CD14-positive monocyte (primary cell): ENCODE measurements around the gene PADI4. TPM values are rescaled to one million over a fixed set of nuclear protein-coding genes. Genes with fewer than 3 reads are reported as not detected.

Experiments
- DNase-seq, 3 donors: peaks; one replicate each; pipeline ENCODE4 v3.0.0-alpha.2; 2011 to 2022
- H2AFZ ChIP-seq: 2 replicates; pipeline ENCODE4 v1.6.0; 2012; ENCODE audit warnings: mild to moderate bottlenecking, low read depth, low read length, inconsistent platforms; ENCODE audit not compliant: insufficient read depth, poor library complexity, severe bottlenecking
- H3K27ac ChIP-seq, 2 donors: 1 replicate in 1 of 2; 2 replicates in 1 of 2; pipeline ENCODE4 v1.5.1; 2012 to 2013; ENCODE audit warnings: low read length in 2 of 2, control low read depth in 1 of 2, inconsistent platforms in 1 of 2, low read depth in 1 of 2, mild to moderate bottlenecking in 1 of 2
- H3K27me3 ChIP-seq, 2 donors: one replicate each; pipeline versions ENCODE4 v1.6.0 to v1.6.1; 2011 to 2013; ENCODE audit warnings: low read length in 2 of 2; ENCODE audit not compliant: control insufficient read depth in 2 of 2, insufficient read depth in 2 of 2
- H3K36me3 ChIP-seq, 2 donors: replicated peaks in 1 of 2; 1 replicate in 1 of 2; 2 replicates in 1 of 2; pipeline versions ENCODE4 v1.5.1 to v1.6.1; 2012 to 2013; ENCODE audit warnings: low read length in 2 of 2, control low read depth in 1 of 2, inconsistent platforms in 1 of 2, mild to moderate bottlenecking in 1 of 2; ENCODE audit not compliant: insufficient read depth in 2 of 2, control insufficient read depth in 1 of 2
- H3K4me1 ChIP-seq, 2 donors: 1 replicate in 1 of 2; 2 replicates in 1 of 2; pipeline versions ENCODE4 v1.5.1 to v1.6.1; 2012 to 2013; ENCODE audit warnings: low read length in 2 of 2, control low read depth in 1 of 2, inconsistent platforms in 1 of 2, mild to moderate bottlenecking in 1 of 2, moderate library complexity in 1 of 2; ENCODE audit not compliant: insufficient read depth in 2 of 2, control insufficient read depth in 1 of 2
- H3K4me2 ChIP-seq: replicated peaks from 2 replicates; pipeline ENCODE3; 2012; ENCODE audit warnings: low read length, moderate library complexity, mild to moderate bottlenecking; ENCODE audit not compliant: poor library complexity, severe bottlenecking; ENCODE audit errors: extremely low read depth
- H3K4me3 ChIP-seq, 3 experiments: fragments of 200-600 bp in 1 of 3; sonication (generic) in 1 of 3; replicated peaks in 1 of 3; 1 replicate in 2 of 3; 2 replicates in 1 of 3; pipeline ENCODE4 v1.5.1; 2011 to 2013; ENCODE audit warnings: low read length in 3 of 3, mild to moderate bottlenecking in 3 of 3, control low read depth in 2 of 3, low read depth in 2 of 3, inconsistent platforms in 1 of 3, moderate library complexity in 1 of 3
- H3K79me2 ChIP-seq: 2 replicates; pipeline ENCODE4 v1.6.0; 2012; ENCODE audit warnings: mild to moderate bottlenecking, control low read depth, inconsistent platforms, low read length, moderate library complexity; ENCODE audit not compliant: insufficient read depth
- H3K9ac ChIP-seq: 2 replicates; pipeline ENCODE4 v1.6.0; 2017; ENCODE audit warnings: low read length, mild to moderate bottlenecking; ENCODE audit not compliant: insufficient read depth, poor library complexity, severe bottlenecking
- H3K9me3 ChIP-seq, 2 donors: replicated peaks in 1 of 2; 1 replicate in 1 of 2; 2 replicates in 1 of 2; pipeline versions ENCODE4 v1.5.1 to v1.6.1; 2012 to 2013; ENCODE audit warnings: low read length in 2 of 2, control low read depth in 1 of 2; ENCODE audit not compliant: control insufficient read depth in 1 of 2, insufficient read depth in 1 of 2
- H4K20me1 ChIP-seq: 2 replicates; pipeline ENCODE4 v1.6.0; 2012; ENCODE audit warnings: mild to moderate bottlenecking, low read length, control low read depth, moderate library complexity; ENCODE audit not compliant: insufficient read depth
- H3K27ac Mint-ChIP-seq, 7 donors: one replicate each; pipeline ENCODE4 v1.8.0; 2020; ENCODE audit warnings: mild to moderate bottlenecking in 7 of 7, mixed read lengths in 7 of 7, moderate library complexity in 6 of 7, inconsistent platforms in 2 of 7
- H3K27me3 Mint-ChIP-seq, 3 donors: one replicate each; pipeline ENCODE4 v1.8.0; 2021 to 2022; ENCODE audit warnings: low read depth in 3 of 3, mild to moderate bottlenecking in 3 of 3, mixed read lengths in 3 of 3, moderate library complexity in 3 of 3, inconsistent platforms in 1 of 3
- H3K36me3 Mint-ChIP-seq, 2 donors: one replicate each; pipeline ENCODE4 v1.8.0; 2020; ENCODE audit warnings: mixed read lengths in 2 of 2, inconsistent platforms in 1 of 2, mild to moderate bottlenecking in 1 of 2
- H3K4me1 Mint-ChIP-seq: one replicate; pipeline ENCODE4 v1.8.0; 2020; ENCODE audit warnings: mild to moderate bottlenecking, mixed read lengths
- H3K4me3 Mint-ChIP-seq, 2 donors: one replicate each; pipeline ENCODE4 v1.8.0; 2020; ENCODE audit warnings: mild to moderate bottlenecking in 2 of 2, mixed read lengths in 2 of 2, moderate library complexity in 1 of 2
- H3K9me3 Mint-ChIP-seq, 7 donors: one replicate each; pipeline ENCODE4 v1.8.0; 2020 to 2022; ENCODE audit warnings: mixed read lengths in 7 of 7, mild to moderate bottlenecking in 6 of 7, moderate library complexity in 6 of 7, inconsistent platforms in 2 of 7
- CTCF ChIP-seq: fragments of 200-600 bp; IDR thresholded peaks from one replicate; pipeline ENCODE4 v1.8.0; 2022; ENCODE audit warnings: antibody characterized with exemption, mild to moderate bottlenecking
- WGBS: methylation state at CpG from one replicate; pipeline ENCODE4 v1.1.5; 2013; ENCODE audit warnings: missing lambda C conversion rate; ENCODE audit not compliant: insufficient coverage; 5-methylcytosine and 5-hydroxymethylcytosine counted together
- intact Hi-C, 2 donors: fragments of 100-400 bp; cut with micrococcal nuclease; formaldehyde crosslinking; loops; one replicate each; pipeline versions ENCODE4 v1.15.0 to v1.15.1; 2023
- polyA plus RNA-seq, 3 donors: library from polyadenylated mRNA; depleted of rRNA in 1 of 3; unstranded in 2 of 3; stranded (reverse) in 1 of 3; fragments of 300-500 nt in 2 of 3; fragments of >200 nt in 1 of 3; fragmentation: Illumina TruSeq in 2 of 3; gene quantifications; 1 replicate in 2 of 3; 2 replicates in 1 of 3; pipeline ENCODE4 v1.2.3, GENCODE V29; 2012 to 2021

PADI4 gene
- polyA plus RNA-seq, 3 donors = 160 to 356 (median 164) TPM

- intact Hi-C loops = loop anchor here in 1 of 2 donors (5.0 kb wide), 1 partner anchor 36 kb away; no protein-coding TSS in a partner anchor
- no peak overlapping the region for H3K4me3 Mint-ChIP-seq
- peak overlapping the region in 1 of 2 donors; percentile 65 for H3K27ac ChIP-seq
- no peaks in the 10 kb centered on the region for H3K79me2 ChIP-seq
- peak overlapping the region in 6 of 7 donors; percentile 15 to 97 (median 93) for H3K27ac Mint-ChIP-seq
- H3K4me1 Mint-ChIP-seq = peaks cover 82% of the 10 kb centered on the region
- H3K27me3 Mint-ChIP-seq = peaks cover 0 to 4% (median 0%) of the 10 kb centered on the region in 3 donors
- no peaks in the 10 kb centered on the region for H4K20me1 ChIP-seq
- H2AFZ ChIP-seq = no peak overlapping the region
- TF ChIP-seq CTCF = no peak
- no peaks in the 10 kb centered on the region for H3K27me3 ChIP-seq
- no peaks in the 10 kb centered on the region for H3K9me3 ChIP-seq
- no peak overlapping the region for H3K9ac ChIP-seq
- WGBS = no CpG with 5 or more reads among the region's 2 CpGs
- H3K36me3 ChIP-seq = no peaks in the 10 kb centered on the region
- H3K4me2 ChIP-seq = no peak overlapping the region
- peaks cover 0 to 4% (median 0%) of the 10 kb centered on the region in 7 donors for H3K9me3 Mint-ChIP-seq
- DNase-seq = no peak
- H3K4me3 ChIP-seq = no peak overlapping the region
- H3K36me3 Mint-ChIP-seq = peaks cover 0 to under 1% of the 10 kb centered on the region in 2 donors
- H3K4me1 ChIP-seq = peaks cover 68 to 77% of the 10 kb centered on the region in 2 donors
Measured at GRCh38 chr1:17280894-17281293, 27.1 kb upstream of the PADI4 start.

- Histone ChIP-seq H3K27me3 (no peaks in the 10 kb centered on the region), H2AFZ (peak overlapping the region; percentile 23), H3K27ac (peak overlapping the region; percentile 62 to 65), H3K4me3 (peak overlapping the region in 1 of 3 experiments; percentile 60), H3K4me2 (peak overlapping the region; percentile 67), H3K9me3 (no peaks in the 10 kb centered on the region), H4K20me1 (no peaks in the 10 kb centered on the region), H3K79me2 (no peaks in the 10 kb centered on the region), H3K4me1 (peaks cover 70 to 78% of the 10 kb centered on the region in 2 donors), H3K36me3 (no peaks in the 10 kb centered on the region), H3K9ac (peak overlapping the region; percentile 33)
- Mint-ChIP-seq H3K4me3 (peak overlapping the region; percentile 63 to 88), H3K27ac (peak overlapping the region; percentile 91 to 98 (median 95)), H3K4me1 (peaks cover 84% of the 10 kb centered on the region), H3K9me3 (peaks cover 0 to 4% (median 0%) of the 10 kb centered on the region in 7 donors), H3K27me3 (peaks cover 0 to 4% (median 0%) of the 10 kb centered on the region in 3 donors), H3K36me3 (peaks cover 0 to 2% of the 10 kb centered on the region in 2 donors)
- TF ChIP-seq CTCF = no peak
- intact Hi-C loops = loop anchor here in 1 of 2 donors (5.0 kb wide), 1 partner anchor 36 kb away; no protein-coding TSS in a partner anchor
- peak; percentile 81 to 90 (median 87) for DNase-seq
- 4% methylated on average over 5 of the region's 8 CpGs for WGBS
Measured at GRCh38 chr1:17281775-17282181, 26.2 kb upstream of the PADI4 start.
